SU-DHL-6 (cell line): ENCODE data around the gene DYNLRB1.

Source experiments
- CTCF ChIP-seq: fragments of 200-600 bp; sonication (generic); IDR thresholded peaks from one replicate; pipeline ENCODE4 v1.5.1; 2017; ENCODE audit warnings: antibody characterized with exemption, mild to moderate bottlenecking, low read length, moderate library complexity; ENCODE audit not compliant: insufficient read depth, poor library complexity, severe bottlenecking
- EZH2phosphoT487 ChIP-seq: fragments of 200-600 bp; sonication (generic), shearing (Covaris generic); conservative IDR thresholded peaks from 2 replicates; pipeline ENCODE4 v1.6.1; 2018; ENCODE audit warnings: mild to moderate bottlenecking, antibody characterized with exemption, low read length, moderate library complexity, mixed read lengths

- TF ChIP-seq CTCF, result no peak
- TF ChIP-seq EZH2phosphoT487, result no peak
Measured at GRCh38 chr20:34537651-34538050, 21.4 kb downstream of the DYNLRB1 start.
